Esophagus muscularis mucosa (tissue), 4 donors: ENCODE data around the gene FILIP1L. TPM values are rescaled to one million over a fixed set of nuclear protein-coding genes. Genes with fewer than 3 reads are reported as not detected.
"Not testable (repeated sequence)": the region's sequence is repeated elsewhere in the genome, so short reads cannot be mapped to it uniquely, and the experiment has no call there.

ENCODE experiments used
- DNase-seq: peaks from one replicate; pipeline ENCODE4 v3.0.0-alpha.2; 2017; ENCODE audit errors: extremely low spot score
- H3K27ac ChIP-seq, 4 donors: fragments of 200-600 bp; sonication (generic); replicated peaks in 1 of 4; 1 replicate in 3 of 4; 2 replicates in 1 of 4; pipeline ENCODE4 v1.5.1; 2016 to 2019; ENCODE audit warnings: mild to moderate bottlenecking in 1 of 4
- H3K27me3 ChIP-seq, 4 donors: fragments of 200-600 bp; sonication (generic); one replicate each; pipeline versions ENCODE4 v1.5.1 to v1.6.0; 2016 to 2019
- H3K36me3 ChIP-seq, 4 donors: fragments of 200-600 bp; sonication (generic); one replicate each; pipeline ENCODE4 v1.5.1; 2016 to 2019
- H3K4me1 ChIP-seq, 4 donors: fragments of 200-600 bp; sonication (generic); one replicate each; pipeline ENCODE4 v1.5.1; 2016 to 2019
- H3K4me3 ChIP-seq, 4 donors: fragments of 200-600 bp; sonication (generic); 1 replicate in 2 of 4; 2 replicates in 2 of 4; pipeline ENCODE4 v1.5.1; 2016 to 2019; ENCODE audit warnings: mild to moderate bottlenecking in 4 of 4, moderate library complexity in 1 of 4
- H3K9me3 ChIP-seq, 4 donors: fragments of 200-600 bp; sonication (generic); 1 replicate in 3 of 4; 2 replicates in 1 of 4; pipeline ENCODE4 v1.5.1; 2016 to 2019
- EP300 ChIP-seq: sonication (generic); formaldehyde crosslinking; IDR thresholded peaks from one replicate; pipeline ENCODE4 v1.6.1; 2017; ENCODE audit warnings: antibody characterized with exemption
- POLR2A ChIP-seq: fragments of 450-650 bp; IDR thresholded peaks from one replicate; pipeline ENCODE4 v1.6.1; 2017; ENCODE audit warnings: antibody characterized with exemption, moderate library complexity, mild to moderate bottlenecking, low read depth
- POLR2AphosphoS5 ChIP-seq, 2 donors: sonication (generic); formaldehyde crosslinking; IDR thresholded peaks; one replicate each; pipeline ENCODE4 v1.6.1; 2017; ENCODE audit warnings: antibody characterized with exemption in 2 of 2
- WGBS: methylation state at CpG from one replicate; pipeline ENCODE4 v1.1.5; 2018; 5-methylcytosine and 5-hydroxymethylcytosine counted together
- intact Hi-C: fragments of 100-400 bp; cut with DNase I; formaldehyde crosslinking; loops from one replicate; pipeline ENCODE4 v1.15.1; 2023
- total RNA-seq, 4 donors: library from RNA; depleted of rRNA; stranded (reverse); fragments of >200 nt; gene quantifications; one replicate each; pipeline versions ENCODE4 v1.1.0 to v1.2.1, GENCODE V29; 2016
- TF ChIP-seq, protein P1 (sequence below), 3 experiments: fragments of 200-600 bp in 2 of 3; fragments of 450-650 bp in 1 of 3; sonication (generic) in 2 of 3; IDR thresholded peaks; one replicate each; pipeline ENCODE4 v1.5.1; 2017 to 2019; ENCODE audit warnings: antibody characterized with exemption in 3 of 3, mild to moderate bottlenecking in 2 of 3, moderate library complexity in 1 of 3

FILIP1L gene
- total RNA-seq, 4 donors from 2014 or later: 120 to 134 (median 127) TPM

DNA sequence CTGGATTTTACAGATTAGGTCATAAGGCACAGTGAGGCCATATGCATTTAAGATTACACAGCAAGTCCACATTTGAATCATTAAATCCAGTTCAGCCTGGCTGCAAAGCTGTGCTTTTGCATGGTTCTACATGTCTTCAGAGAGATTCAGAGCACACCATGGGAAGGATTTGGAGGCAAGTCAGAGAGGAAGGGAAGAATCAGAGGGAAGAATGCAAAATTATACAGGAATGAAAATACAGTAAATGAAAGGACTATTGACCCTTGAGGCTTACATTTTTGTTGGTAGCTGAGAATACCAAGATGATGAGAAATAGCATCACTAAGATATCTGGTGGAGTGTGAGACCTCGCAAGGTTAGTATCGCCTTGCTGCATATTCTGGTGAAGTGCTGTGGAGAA lies 13.9 kb downstream of the FILIP1L start:
- WGBS: 100% methylated on average over 2 of the region's 2 CpGs
- H3K4me3 ChIP-seq: no peak overlapping the region
- H3K4me1 ChIP-seq: peaks cover 41 to 63% (median 56%) of the 10 kb centered on the region in 4 donors
- no peaks in the 10 kb centered on the region for H3K9me3 ChIP-seq
- DNase-seq: no peak
- H3K36me3 ChIP-seq: no peaks in the 10 kb centered on the region
- H3K27ac ChIP-seq: no peak overlapping the region
- TF ChIP-seq POLR2AphosphoS5 (IDR thresholded peaks at IDR 0.05) (no peak), EP300 (no peak), POLR2A (no peak)
- TF ChIP-seq, protein P1, sequence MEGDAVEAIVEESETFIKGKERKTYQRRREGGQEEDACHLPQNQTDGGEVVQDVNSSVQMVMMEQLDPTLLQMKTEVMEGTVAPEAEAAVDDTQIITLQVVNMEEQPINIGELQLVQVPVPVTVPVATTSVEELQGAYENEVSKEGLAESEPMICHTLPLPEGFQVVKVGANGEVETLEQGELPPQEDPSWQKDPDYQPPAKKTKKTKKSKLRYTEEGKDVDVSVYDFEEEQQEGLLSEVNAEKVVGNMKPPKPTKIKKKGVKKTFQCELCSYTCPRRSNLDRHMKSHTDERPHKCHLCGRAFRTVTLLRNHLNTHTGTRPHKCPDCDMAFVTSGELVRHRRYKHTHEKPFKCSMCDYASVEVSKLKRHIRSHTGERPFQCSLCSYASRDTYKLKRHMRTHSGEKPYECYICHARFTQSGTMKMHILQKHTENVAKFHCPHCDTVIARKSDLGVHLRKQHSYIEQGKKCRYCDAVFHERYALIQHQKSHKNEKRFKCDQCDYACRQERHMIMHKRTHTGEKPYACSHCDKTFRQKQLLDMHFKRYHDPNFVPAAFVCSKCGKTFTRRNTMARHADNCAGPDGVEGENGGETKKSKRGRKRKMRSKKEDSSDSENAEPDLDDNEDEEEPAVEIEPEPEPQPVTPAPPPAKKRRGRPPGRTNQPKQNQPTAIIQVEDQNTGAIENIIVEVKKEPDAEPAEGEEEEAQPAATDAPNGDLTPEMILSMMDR (IDR thresholded peaks at IDR 0.05): no peak
- intact Hi-C loops: no loop called here
- H3K27me3 ChIP-seq: no peaks in the 10 kb centered on the region

DNA sequence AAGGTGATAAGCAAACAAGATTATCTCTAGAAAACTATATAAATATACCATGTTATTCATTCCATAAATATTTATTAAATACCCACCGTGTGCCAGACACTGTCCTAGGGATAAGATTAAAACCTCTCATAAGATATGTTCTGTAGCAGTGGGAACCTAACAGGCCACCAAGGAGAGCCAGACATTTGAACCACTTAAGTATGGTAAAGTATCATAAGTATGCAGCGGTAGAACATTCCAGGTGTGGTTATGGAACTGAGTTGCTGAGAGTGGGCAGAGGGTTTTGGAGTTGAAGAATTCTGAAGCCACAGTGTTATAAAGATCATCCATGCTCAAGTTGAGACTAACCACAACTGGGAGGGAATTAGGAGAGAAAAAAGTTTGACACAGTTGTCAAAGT lies 14.7 kb downstream of the FILIP1L start:
- Histone ChIP-seq H3K27ac (peak overlapping the region in 2 of 4 donors; percentile 21 to 24), H3K27me3 (no peaks in the 10 kb centered on the region), H3K4me3 (no peak overlapping the region), H3K4me1 (peaks cover 34 to 55% (median 48%) of the 10 kb centered on the region in 4 donors), H3K9me3 (no peaks in the 10 kb centered on the region), H3K36me3 (no peaks in the 10 kb centered on the region)
- 80% methylated on average over 2 of the region's 2 CpGs for WGBS
- TF ChIP-seq POLR2A: no peak
- TF ChIP-seq EP300: no peak
- TF ChIP-seq POLR2AphosphoS5 (IDR thresholded peaks at IDR 0.05): no peak
- TF ChIP-seq, protein P1 (IDR thresholded peaks at IDR 0.05): no peak
- DNase-seq: no peak
- intact Hi-C loops: no loop called here

DNA sequence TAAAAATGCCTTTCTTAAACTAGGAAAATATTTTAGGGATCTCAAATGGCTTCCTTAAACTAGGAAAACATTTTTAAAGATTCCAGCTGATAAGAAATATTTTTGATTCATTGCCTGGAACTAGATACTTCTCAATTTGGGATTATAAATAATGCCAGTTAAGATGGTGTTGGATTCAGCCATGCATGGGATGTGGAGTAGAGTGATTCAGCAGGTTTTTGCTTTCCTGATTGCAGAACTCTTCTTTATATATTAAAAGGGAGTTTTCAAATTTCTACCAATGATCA lies 15.6 kb downstream of the FILIP1L start:
- TF ChIP-seq, protein P1 (IDR thresholded peaks at IDR 0.05): no peak
- TF ChIP-seq POLR2A (no peak), EP300 (no peak), POLR2AphosphoS5 (IDR thresholded peaks at IDR 0.05) (no peak)
- Histone ChIP-seq H3K9me3 (no peaks in the 10 kb centered on the region), H3K36me3 (no peaks in the 10 kb centered on the region), H3K27ac (peak overlapping the region; percentile 8 to 57 (median 25)), H3K27me3 (no peaks in the 10 kb centered on the region), H3K4me1 (peaks cover 25 to 46% (median 39%) of the 10 kb centered on the region in 4 donors), H3K4me3 (no peak overlapping the region)
- no peak for DNase-seq
- intact Hi-C loops: no loop called here

DNA sequence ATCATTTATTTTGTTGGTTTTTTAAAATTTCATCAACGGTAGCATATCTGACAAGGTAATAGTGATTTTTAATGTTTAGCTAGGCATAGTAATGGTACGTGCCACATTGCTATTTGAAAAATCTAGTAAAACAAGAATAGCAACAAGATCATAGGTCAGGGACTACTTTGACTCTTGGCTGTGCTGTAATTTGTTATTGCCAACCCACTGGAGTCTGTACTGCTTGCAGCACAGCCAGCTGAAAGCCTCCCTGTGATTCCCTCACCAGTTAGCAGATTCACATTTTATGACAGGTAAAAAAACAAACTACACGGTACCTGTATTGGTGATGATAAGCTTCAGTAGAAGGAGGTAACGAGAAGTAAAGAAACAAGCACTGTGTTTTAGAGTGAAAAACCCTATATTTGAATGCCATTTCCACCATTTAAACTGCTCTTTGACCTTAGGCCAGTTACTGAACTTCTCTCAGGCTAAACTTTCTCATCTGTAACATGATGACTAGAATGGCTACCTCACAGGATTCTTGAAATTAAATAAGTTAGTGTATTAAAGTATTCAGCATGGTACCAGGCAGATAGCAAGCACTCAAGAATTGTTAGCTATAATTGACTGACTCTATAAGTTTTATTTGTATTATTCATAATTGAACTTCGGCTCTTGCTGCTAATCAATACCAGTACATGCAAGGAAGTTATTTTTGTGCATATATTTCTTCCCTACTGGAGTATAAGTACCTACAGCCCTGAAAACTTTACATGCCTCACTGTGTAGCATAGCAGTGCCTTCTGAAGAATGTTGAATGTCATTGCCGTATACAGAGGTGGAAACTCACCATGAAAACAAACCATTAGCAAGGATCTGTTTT lies 16.1 kb downstream of the FILIP1L start:
- no peak for DNase-seq
- Histone ChIP-seq H3K27ac (peak overlapping the region; percentile 8 to 57 (median 25)), H3K27me3 (no peaks in the 10 kb centered on the region), H3K4me1 (peaks cover 19 to 41% (median 33%) of the 10 kb centered on the region in 4 donors), H3K9me3 (no peaks in the 10 kb centered on the region), H3K4me3 (no peak overlapping the region), H3K36me3 (no peaks in the 10 kb centered on the region)
- TF ChIP-seq EP300: no peak
- TF ChIP-seq POLR2A: no peak
- TF ChIP-seq, protein P1 (IDR thresholded peaks at IDR 0.05): no peak
- no peak for TF ChIP-seq POLR2AphosphoS5 (IDR thresholded peaks at IDR 0.05)
- intact Hi-C loops: no loop called here
- 55% methylated on average over 6 of the region's 6 CpGs for WGBS

DNA sequence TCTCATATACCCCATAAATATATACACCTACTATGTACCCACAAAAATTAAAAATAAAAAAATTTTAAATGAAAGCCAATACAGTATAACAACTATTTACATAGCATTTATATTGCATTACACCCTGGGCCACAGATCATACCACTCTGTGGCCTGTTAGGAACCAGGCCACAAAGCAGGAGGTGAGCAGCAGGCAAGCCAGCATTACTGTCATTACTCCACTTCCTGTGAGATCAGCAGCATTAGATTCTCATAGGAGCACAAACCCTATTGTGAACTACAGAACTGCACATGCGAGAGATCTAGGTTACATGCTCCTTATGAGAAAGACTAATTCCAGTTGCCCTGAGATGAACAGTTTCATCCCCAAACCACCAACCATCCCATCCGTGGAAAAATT lies 17.4 kb downstream of the FILIP1L start:
- Histone ChIP-seq H3K4me3 (no peak overlapping the region), H3K9me3 (no peaks in the 10 kb centered on the region), H3K27me3 (no peaks in the 10 kb centered on the region), H3K36me3 (no peaks in the 10 kb centered on the region), H3K4me1 (peaks cover 15 to 32% (median 26%) of the 10 kb centered on the region in 4 donors), H3K27ac (no peak overlapping the region)
- DNase-seq: no peak
- intact Hi-C loops: no loop called here
- WGBS: 100% methylated on average over 2 of the region's 2 CpGs
- TF ChIP-seq, protein P1 (IDR thresholded peaks at IDR 0.05): no peak
- TF ChIP-seq EP300 (no peak), POLR2A (no peak), POLR2AphosphoS5 (IDR thresholded peaks at IDR 0.05) (no peak)

DNA sequence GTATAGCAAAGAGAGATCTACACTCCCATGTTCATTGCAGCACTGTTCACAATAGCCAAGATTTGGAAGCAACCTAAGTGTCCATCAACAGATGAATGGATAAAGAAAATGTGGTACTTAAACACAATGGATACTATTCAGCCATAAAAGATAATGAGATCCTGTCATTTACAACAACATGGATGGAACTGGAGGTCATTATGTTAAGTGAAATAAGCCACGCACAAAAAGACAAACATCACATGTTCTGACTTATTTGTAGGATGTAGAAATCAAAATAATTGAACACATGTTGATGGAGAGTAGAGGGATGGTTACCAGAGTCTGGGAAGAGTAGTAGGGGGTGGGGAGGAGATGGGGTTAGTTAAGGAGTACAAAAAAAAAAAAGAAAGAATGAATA lies 18.0 kb downstream of the FILIP1L start:
- DNase-seq, H3K36me3 ChIP-seq, H3K27ac ChIP-seq, intact Hi-C loops, H3K9me3 ChIP-seq, H3K27me3 ChIP-seq, H3K4me3 ChIP-seq: not testable (repeated sequence)
- WGBS: 97% methylated on average over 1 of the region's 1 CpG
- H3K4me1 ChIP-seq: peaks cover 15 to 32% (median 26%) of the 10 kb centered on the region in 4 donors
